GM12892 (cell line): ENCODE data around the gene TMEM143.

Experiments used
- POLR2A ChIP-seq: IDR thresholded peaks from 2 replicates; pipeline ENCODE4 v1.6.1; 2011; ENCODE audit warnings: low read depth, low read length, control low read depth
- POLR2AphosphoS5 ChIP-seq: IDR thresholded peaks from 2 replicates; pipeline ENCODE4 v1.6.1; 2011; ENCODE audit warnings: low read depth, low read length, control low read depth

GRCh38 chr19:48355365-48355954 lies 8.3 kb downstream of the TMEM143 start:
- no peak for TF ChIP-seq POLR2AphosphoS5
- TF ChIP-seq POLR2A: no peak
